Right lung (tissue), 5 donors: ENCODE measurements around the gene DUT. TPM values are rescaled to one million over a fixed set of nuclear protein-coding genes. Genes with fewer than 3 reads are reported as not detected.

ENCODE experiments used
- DNase-seq, 2 donors: peaks; one replicate each; pipeline ENCODE4 v3.0.0-alpha.2; 2013
- polyA plus RNA-seq, 5 donors: library from polyadenylated mRNA; unstranded; fragments of 120-200 nt; gene quantifications; one replicate each; pipeline versions ENCODE4 v1.2.1 to v1.2.3, GENCODE V29; 2013; ENCODE audit warnings: inconsistent platforms in 1 of 5, low replicate concordance in 1 of 5; ENCODE audit not compliant: insufficient read length in 5 of 5, insufficient read depth in 1 of 5

Gene DUT
- polyA plus RNA-seq, 5 donors: 141 to 186 (median 171) TPM

GRCh38 chr15:48363474-48363873, 32.2 kb downstream of the DUT start:
- DNase-seq: no peak

DNA sequence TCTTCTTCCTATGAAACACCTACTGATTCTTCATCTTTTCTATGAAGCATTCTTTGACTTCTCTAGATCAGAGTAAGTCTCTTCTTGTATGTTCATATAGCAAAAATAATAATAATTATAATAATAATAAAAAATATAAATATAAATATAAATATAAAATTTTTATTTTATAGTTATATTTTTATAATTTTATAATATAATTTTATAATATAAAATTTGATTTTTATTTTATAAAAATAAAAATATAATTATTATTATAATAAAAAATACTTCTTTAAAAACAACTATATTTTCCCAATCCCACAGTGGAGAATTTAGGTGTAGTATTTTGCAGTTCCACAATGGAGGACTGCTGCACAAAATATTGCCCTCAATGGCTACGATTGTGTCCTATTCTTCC, 34.3 kb downstream of the DUT start:
- DNase-seq: no peak

- no peak for DNase-seq
Observed at GRCh38 chr15:48366584-48367312, 35.5 kb downstream of the DUT start.

DNA sequence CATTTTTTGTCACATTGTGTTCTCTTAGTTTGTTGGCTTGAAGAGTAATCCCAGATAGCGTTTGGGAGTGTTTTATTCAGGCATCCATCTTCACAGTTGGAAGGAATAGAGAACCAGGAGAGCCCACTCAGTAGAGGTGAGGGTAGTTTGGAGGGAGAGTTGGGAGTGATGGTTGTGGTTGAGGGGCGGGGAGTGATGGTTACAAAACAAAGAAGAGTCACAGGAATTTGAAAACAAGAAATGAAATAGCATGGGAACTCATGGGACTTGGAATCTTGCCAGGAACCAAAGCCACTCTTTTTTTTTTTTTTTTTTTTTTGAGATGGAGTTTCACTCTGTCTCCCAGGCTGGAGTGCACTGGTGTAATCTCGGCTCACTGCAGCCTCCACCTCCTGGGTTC, 36.3 kb downstream of the DUT start:
- no peak for DNase-seq

DNA sequence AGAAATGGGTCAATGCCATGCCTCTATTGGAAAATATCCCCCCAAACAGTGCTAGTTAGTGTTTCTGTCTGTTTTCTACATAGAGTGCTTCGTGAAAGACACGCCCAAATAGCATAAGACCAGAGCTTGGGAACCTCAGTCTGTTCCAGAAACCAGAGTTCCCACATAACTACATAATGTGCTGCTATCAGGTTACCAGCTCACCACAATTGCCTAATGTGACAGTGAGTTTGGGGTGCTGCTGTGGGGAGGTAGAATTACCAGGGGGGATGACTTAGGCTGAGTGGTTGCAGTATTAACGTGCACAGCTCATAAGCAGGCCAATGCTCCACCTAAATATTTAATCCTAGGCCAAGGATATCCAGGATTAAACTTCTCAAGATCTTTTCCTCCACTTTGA, 39.2 kb downstream of the DUT start:
- no peak for DNase-seq

DNA sequence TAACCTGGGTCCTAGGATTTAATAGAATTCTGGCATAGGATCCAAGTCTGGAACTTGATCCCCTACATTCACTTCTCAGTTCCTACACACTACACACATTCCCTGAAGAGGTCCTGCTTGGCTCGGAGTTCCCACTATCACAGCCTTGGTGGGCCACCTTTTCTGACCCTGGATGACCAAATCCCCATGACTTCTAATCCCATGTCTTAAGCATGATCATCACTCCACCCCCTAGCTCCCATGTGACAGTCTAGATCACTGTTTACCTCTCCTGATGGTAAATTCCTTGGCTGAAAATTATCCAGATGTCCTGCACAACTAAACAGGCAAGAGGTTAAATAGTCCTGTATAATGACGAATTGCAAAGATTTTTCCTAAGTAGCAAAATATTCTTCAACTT, 40.3 kb downstream of the DUT start:
- no peak for DNase-seq

DNA sequence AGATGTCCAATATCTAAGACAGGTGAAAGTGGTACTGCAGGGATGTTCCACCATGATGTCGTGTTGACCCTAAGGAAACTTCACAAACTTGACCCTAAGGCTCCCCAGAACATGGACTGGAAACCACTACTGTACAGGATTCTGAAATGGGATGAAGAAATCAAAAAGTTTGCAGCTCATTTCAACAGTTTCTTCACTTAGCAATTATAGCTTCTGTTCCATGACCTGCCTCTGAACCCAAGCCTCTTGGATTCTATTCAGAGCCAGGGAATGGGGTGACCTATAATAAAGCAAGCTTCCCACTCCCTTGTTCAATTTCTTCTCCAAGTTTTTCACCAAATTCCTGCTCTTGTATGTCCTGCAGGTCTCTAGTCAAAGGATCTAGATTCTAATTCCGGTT, 40.7 kb downstream of the DUT start:
- DNase-seq: no peak

GRCh38 chr15:48373821-48374451, 42.7 kb downstream of the DUT start:
- DNase-seq: no peak

DNA sequence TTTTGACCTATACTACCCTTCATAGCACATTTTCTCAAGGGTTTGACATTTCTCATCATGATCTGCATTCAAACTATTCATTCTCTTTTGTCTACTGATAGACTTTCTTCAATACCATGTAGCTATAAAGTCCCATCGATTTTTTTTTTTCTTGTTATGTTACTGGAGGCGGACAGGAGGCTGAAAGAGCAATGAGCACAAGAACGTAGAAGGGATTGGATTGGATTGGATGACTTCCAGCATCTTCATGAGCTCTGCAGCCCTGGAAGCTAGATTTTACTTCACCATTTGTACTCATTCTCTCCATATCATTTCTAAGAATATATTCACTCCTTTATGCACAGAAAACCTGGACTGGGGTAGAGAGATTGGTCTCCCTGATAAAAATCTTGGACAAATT, 43.2 kb downstream of the DUT start:
- DNase-seq: no peak

DNA sequence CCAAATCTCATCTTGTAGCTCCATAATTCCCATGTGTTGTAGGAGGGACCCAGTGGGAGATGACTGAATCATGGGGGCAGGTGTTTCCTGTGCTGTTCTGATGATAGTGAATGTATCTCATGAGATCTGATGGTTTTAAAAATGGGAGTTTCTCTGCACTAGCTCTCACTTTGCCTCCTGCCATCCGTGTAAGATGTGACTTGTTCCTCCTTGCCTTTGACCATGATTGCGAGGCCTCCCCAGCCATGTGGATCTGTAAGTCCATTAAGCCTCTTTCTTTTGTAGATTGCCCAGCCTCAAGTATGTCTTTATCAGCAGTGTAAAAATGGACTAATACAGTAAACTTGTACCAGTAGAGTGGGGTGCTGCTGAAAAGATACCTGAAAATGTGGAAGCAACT, 44.5 kb downstream of the DUT start:
- DNase-seq: no peak

GRCh38 chr15:48380198-48380597, 49.0 kb downstream of the DUT start:
- DNase-seq: no peak

DNA sequence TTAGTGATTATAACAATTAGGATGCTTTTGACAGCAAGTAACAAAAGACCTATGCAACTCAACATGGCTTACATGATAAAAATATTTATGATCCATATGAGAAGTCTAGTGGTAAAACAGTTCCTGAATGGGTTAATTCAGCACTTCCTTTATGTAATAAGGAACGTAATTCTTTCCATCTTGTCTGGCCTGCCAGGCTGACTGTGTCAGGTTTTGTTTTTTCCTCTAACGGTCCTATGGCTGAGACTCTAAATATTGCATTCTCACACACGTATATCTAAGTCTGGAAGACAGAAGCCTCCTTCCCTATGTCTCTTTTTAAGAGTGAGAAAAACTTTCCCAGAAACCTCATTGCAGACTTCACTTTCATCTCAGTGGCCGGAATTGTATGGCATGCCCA, 50.6 kb downstream of the DUT start:
- no peak for DNase-seq

DNA sequence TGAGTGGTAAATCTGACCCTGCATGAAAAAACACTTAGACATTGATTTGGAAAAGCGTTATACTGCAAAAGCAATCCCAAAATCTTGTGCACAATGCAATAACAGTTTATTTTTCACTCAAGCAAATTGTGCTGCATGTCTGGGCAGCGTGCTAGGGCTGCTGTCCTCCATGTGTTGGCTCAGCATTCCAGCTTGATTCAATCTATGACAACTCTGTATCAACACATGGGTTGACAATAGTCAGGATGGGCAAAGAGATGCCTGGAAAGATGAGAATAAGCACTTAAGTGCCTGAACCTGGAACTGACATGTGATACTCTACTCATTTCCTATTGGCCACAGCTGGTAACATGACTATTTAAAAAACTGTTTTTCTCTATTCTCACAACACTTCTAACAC, 51.8 kb downstream of the DUT start:
- no peak for DNase-seq

DNA sequence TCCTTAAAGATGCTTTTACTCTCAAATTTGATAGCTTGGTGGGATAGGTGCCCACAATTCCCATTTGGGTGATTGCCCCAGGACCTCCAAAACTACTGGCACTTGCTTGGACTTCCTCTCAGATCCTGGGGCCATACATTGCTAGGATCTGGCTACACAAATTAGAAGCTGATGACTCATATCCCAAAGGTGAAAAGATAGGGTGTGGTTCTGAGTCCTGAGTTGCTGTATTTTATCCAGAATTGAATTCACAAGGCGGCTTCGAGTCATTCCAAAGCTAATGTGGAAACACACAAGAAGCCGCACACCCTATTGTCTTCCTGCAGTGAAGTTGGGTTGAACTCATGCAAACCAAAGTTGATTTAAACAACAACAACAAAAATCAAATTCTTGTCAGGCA, 53.4 kb downstream of the DUT start:
- no peak for DNase-seq

- no peak for DNase-seq
Observed at GRCh38 chr15:48385031-48385830, 54.0 kb downstream of the DUT start.

DNA sequence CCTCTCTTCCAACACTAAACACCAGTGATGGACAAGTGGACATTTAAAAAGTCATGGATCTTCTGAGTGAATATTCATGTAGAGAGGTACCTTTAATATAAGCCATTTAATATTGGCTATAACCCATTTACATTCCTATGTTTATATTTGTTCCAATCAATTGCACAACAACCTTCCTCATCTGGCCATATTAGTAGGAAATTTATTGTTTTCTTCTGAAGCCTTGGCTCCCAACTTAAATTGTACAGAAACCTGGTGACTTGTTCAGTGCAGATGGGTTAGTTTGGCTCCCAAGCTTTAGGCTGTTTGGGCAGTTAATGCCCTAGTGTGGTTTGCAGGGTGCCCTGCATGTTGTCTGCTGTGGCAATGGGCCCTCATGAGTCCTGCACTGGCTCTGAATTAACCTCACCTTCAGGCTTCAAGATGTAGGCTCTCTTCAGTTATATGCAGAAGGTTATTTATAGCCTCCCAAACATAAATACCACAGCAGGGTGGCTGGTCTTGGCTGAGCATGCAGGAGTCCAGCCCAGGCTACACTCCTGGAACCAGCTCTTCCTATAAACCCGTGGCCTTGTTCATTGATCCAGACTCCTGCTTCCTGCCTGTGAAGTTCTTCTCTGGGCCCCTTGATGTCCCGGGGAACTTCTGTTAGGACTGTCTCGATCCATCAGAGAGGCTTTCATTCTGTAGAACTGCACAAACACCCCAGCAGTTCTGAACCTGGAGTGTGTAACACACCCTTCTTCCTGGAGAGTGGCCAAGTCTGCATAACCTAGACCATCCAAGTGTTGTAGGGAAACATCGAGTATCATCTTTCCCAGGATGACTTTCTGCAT, 57.0 kb downstream of the DUT start:
- DNase-seq: no peak

GRCh38 chr15:48388910-48389309, 57.7 kb downstream of the DUT start:
- DNase-seq: no peak

GRCh38 chr15:48389691-48390143, 58.5 kb downstream of the DUT start:
- DNase-seq: no peak

GRCh38 chr15:48391950-48392349, 60.7 kb downstream of the DUT start:
- DNase-seq: no peak

- peak; percentile 39 to 44 for DNase-seq
Observed at GRCh38 chr15:48392356-48392755, 61.1 kb downstream of the DUT start.
